ENCODE results near the gene SLC16A11. TPM values are rescaled to one million over a fixed set of nuclear protein-coding genes. Genes with fewer than 3 reads are reported as not detected.

The SLC16A11 gene
- total RNA-seq, 1 experiment from 2014 or later = not detected

DNA sequence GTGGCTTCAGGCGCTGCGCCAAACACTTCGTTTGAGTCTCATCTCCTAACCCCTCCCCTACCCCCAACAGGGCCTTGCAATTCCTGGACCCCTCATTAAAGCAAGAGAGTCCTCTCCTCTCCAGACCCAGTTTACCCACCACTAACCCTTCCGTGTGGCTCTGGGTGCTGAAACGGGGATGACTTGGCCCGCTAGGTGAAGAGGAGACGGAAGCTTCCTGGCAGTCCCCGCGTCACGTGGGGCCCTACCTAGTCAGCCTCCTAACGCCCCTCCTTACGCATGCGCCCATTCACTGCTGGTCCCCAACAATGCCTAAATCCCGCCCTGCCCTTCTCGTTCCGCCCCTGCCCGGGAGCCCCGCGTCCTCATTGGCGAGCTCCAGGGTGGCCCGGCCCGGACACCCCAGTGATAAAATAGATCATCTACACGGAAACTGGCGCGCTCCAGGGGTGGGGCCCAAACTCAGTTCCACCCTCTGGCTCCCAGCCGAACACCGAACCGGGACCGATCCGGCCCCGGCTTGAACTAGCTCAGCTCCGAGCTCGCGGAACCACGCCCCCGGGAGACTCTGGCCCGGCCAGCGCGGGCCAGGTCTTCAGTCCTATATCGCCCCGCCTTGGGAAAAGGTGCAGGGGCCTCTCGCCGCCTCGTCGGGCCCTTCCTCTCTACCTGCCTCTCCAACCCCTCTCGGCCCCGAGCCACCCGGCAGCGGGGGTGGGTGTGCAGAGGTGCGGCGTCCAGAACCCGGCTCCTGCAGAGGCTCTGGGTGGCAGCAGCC, 8.1 kb downstream of the SLC16A11 start, which contains the start of gene SLC16A13:
TSS of gene SLC16A13 (plus strand) at position 425 of the 778 bp plus-strand sequence. CDS start 368 bp downstream, outside the sequence.
- DNase-seq (ENCODE audit: low read depth) = peak; percentile 92

DNA sequence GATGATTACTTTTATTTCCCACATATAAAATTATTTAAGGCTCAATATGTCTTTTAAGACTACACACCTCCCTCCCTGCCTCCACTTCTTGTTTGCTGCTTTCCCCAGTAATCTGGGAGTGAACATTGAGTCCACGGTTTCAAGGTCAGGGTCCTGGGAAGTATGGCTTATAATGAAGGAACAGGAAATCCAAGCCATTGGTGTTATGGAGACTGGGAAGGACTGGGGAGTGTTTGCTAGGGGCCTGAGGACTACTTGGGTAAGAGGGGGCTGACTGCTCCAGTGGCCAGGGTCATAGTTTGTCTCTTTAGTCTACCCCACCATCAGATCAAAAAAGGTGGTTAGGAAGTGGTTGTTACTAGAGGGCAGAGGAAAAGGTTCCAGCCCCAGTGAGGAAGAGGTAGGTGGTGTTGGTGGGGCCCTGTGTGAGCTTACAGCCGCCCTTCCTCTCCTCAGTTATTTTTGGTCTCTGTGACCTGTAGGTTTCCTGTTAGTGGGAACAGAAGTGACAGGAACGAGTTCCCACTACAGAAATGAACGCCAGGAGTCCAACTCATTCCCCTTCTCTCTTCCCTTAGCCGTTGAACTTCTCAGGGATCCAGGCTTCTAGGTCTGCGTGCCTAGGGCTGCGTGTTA, 8.8 kb downstream of the SLC16A11 start:
- no peak for DNase-seq (ENCODE audit: low read depth)
- in situ Hi-C loops (cut with HindIII; ENCODE audit: low pct_unique_long_range_greater_than_20kb, low sequenced_read_pairs) = no loop called here

More for the DNA sequence above, 8.1 kb downstream of the SLC16A11 start, which contains the start of gene SLC16A13:
- in situ Hi-C loops (cut with HindIII; ENCODE audit: low pct_unique_long_range_greater_than_20kb, low sequenced_read_pairs) = no loop called here

DNA sequence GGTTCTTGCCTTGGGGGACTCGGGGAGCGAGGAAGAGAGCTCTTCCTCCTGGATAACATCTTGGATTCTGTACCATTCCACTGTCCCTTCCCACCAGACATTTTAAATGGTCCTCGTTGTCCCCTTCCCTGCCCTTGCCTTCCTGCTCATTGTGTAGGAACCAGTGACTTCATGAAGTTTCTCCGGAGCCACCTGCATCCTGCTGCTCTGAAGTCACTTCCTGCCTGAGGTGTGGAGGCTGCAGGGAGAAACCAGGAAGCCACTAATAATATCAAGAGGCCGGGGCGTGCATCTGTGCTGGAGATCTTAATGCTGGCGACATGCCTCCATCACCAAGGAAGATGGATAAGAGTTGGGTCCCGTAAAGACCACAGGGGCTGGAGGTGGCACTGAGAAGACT, 14.2 kb downstream of the SLC16A11 start:
- DNase-seq (ENCODE audit: low read depth) = no peak
- in situ Hi-C loops (cut with HindIII; ENCODE audit: low pct_unique_long_range_greater_than_20kb, low sequenced_read_pairs) = no loop called here

DNA sequence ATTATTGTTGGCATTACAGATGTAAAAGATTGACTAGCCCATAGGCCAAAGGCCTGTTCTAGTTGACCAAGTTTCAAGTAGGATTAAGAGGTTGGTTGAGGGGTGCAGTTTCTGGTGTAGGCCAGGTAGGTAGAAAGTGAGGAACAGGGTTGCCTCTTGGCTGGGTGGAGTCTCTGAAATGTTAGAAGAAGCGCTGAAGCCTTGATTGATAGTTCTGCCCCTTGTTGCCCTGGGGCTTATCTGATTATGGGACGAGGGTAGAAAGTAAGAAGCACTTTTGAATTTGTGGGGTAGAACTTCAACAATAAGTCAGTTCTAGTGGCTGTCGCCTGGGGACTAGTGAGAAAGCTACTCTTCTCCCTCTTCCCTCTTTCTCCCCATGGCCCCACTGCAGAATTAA, 14.8 kb downstream of the SLC16A11 start:
- in situ Hi-C loops (cut with HindIII; ENCODE audit: low pct_unique_long_range_greater_than_20kb, low sequenced_read_pairs) = no loop called here
- no peak for DNase-seq (ENCODE audit: low read depth)

DNA sequence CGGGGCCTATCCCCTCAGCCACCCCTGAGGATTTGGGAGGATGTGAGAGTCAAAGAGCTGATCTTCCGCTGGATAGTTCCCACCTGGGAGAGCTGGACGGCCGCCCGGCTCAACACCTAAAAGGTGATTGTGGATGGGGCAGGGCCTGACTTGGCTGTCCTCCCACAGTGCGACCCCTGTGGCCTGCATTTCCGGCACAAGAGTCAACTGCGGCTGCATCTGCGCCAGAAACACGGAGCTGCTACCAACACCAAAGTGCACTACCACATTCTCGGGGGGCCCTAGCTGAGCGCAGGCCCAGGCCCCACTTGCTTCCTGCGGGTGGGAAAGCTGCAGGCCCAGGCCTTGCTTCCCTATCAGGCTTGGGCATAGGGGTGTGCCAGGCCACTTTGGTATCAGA, 16.6 kb downstream of the SLC16A11 start:
- in situ Hi-C loops (cut with HindIII; ENCODE audit: low pct_unique_long_range_greater_than_20kb, low sequenced_read_pairs) = no loop called here

DNA sequence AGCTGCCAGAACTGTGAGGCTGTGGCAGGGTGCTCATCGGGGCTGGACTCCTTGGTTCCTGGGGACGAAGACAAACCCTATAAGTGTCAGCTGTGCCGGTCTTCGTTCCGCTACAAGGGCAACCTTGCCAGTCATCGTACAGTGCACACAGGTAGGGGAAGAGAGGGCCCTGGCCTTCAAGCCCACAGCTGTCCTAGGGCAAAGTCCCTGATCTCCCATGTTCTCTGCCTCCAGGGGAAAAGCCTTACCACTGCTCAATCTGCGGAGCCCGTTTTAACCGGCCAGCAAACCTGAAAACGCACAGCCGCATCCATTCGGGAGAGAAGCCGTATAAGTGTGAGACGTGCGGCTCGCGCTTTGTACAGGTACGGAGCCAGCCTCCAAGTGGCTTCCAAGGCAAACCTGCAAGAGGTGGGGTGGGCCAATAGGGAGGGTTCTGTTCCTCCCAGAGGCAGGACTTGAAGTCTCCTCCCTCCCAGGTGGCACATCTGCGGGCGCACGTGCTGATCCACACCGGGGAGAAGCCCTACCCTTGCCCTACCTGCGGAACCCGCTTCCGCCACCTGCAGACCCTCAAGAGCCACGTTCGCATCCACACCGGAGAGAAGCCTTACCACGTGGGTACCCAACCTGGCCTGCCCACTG, 17.3 kb downstream of the SLC16A11 start:
- in situ Hi-C loops (cut with HindIII; ENCODE audit: low pct_unique_long_range_greater_than_20kb, low sequenced_read_pairs) = no loop called here
- no peak for DNase-seq (ENCODE audit: low read depth)

More for the DNA sequence above, 16.6 kb downstream of the SLC16A11 start:
- DNase-seq (ENCODE audit: low read depth) = no peak

DNA sequence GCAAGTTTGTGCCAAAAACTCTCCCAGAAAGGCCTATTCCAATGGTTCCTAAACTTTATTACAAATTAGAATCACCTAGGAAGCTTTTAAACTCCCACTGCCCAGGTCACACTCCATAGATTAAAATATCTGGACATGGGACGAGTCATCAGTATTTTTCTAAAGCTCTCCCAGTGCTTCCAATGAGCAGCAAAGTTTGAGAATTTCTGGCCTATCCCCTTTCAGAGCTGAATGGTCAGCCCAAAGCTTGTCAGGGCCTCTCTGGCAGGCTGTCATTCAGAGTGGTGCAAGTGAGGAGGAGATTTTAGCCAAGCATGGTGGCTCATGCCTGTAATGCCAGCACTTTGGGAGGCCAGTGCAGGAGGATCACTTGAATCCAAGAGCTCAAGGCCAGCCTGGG, 18.6 kb downstream of the SLC16A11 start:
- DNase-seq (ENCODE audit: low read depth) = peak; percentile 28
- in situ Hi-C loops (cut with HindIII; ENCODE audit: low pct_unique_long_range_greater_than_20kb, low sequenced_read_pairs) = no loop called here

DNA sequence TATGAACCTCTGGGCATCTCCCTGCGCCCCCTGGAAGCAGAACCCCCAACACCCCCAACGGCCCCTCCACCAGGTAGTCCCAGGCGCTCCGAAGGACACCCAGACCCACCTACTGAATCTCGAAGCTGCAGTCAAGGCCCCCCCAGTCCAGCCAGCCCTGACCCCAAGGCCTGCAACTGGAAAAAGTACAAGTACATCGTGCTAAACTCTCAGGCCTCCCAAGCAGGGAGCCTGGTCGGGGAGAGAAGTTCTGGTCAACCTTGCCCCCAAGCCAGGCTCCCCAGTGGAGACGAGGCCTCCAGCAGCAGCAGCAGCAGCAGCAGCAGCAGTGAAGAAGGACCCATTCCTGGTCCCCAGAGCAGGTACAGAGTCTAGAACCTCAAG, 19.5 kb downstream of the SLC16A11 start:
- DNase-seq (ENCODE audit: low read depth) = no peak
- in situ Hi-C loops (cut with HindIII; ENCODE audit: low pct_unique_long_range_greater_than_20kb, low sequenced_read_pairs) = no loop called here

DNA sequence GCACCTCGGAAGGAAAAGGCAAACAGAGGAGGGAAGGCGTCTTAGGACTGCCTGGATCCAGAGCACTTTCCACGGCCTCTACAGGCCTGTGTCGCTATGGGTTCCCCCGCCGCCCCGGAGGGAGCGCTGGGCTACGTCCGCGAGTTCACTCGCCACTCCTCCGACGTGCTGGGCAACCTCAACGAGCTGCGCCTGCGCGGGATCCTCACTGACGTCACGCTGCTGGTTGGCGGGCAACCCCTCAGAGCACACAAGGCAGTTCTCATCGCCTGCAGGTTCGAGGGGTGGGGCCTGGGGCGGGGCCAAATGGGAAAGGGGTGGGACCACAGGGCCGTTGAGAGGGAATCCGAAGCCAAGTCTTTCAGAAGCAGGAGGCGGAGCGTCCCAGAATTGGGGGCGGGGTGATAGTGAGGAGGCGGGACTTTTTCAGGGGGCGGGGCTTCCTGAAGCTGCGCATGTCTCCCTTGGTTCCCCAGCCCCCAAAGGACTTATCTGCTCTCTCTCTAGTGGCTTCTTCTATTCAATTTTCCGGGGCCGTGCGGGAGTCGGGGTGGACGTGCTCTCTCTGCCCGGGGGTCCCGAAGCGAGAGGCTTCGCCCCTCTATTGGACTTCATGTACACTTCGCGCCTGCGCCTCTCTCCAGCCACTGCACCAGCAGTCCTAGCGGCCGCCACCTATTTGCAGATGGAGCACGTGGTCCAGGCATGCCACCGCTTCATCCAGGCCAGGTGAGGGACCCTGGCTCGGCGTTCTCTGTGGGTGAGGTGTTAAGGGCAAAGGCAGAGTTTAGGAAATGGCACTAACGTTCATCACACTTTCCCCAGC, 20.1 kb downstream of the SLC16A11 start:
- in situ Hi-C loops (cut with HindIII; ENCODE audit: low pct_unique_long_range_greater_than_20kb, low sequenced_read_pairs) = no loop called here
- no peak for DNase-seq (ENCODE audit: low read depth)

DNA sequence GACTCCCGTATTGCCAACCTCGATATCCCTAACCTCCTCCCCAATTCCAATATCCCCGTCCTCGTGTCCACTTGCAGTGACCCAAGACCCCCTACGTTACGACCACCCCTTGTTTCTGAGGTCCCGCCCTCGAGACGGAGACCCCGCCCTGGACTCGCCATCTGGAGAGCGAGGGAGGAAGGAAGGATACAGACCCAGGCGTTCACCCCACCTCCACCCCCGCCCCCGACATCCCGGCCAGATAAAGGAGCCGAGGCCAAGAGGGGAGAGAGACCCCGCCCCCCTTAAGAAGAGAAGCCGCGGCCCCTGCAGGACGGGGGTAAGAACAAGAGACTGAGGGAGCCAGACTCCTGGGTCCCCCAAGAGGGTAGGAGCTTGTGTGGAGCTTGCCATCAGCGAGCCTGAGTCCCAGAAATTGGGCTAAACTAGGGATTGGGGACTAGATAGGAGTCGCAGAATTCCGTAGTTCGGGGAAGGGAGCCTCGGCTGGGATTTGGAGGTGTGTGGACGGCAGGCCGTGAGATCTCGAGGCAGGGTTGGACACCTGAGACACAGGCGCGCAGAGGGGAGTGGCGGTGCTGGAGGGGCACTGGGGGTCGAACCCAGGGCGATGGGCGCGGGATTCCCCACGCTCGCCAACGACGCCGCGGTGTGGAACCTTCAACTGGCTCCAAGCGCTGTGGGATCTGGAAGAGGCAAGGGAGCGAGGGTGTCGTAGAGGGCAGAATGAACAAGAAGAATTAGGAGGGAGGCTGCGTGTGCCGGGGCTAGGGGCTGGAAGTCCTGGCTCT, 20.9 kb downstream of the SLC16A11 start, which contains the start of gene BCL6B:
TSS of gene BCL6B (plus strand) at position 270 of the 791 bp plus-strand sequence. CDS start 622 bp downstream, outside the sequence.
- in situ Hi-C loops (cut with HindIII; ENCODE audit: low pct_unique_long_range_greater_than_20kb, low sequenced_read_pairs) = no loop called here
- no peak for DNase-seq (ENCODE audit: low read depth)

DNA sequence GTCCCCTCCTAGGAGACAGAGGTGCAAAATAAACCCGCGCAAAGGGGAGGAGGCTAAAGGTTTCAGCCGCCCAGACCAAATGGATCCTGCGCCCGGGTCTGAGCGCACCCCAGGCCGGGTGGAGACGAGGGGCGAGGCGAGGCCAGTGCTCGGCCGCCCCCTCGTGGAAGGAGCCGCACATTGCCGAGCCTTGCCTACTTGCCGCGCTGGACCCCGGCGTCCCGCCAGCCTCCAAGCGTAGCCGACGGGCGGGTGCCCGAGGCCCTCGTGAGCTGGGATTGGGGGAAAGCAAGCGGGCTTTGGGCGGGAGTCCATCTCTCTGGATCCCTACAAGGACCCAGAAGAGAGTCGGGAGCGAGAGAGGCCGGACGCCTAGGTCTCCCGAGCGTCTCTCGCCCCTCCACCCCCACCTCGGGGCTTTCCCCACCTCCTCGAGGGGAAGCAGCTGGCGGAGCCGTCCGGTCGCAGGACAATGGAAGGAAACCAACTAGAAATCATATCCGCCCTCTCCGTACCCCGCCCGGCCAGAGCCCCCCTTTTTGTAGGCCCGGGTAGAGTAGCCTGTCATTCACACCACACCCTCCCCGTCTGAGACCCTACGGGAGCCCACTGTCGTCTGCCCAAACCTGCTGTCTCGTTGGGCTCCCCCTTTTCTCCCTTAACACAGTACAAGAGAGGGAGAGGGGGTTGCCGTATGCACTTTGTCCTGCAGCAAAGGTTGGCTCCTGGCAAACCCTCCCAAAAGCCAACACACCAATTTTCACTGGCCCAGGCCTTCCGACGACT, 21.7 kb downstream of the SLC16A11 start:
- in situ Hi-C loops (cut with HindIII; ENCODE audit: low pct_unique_long_range_greater_than_20kb, low sequenced_read_pairs) = no loop called here
- DNase-seq (ENCODE audit: low read depth) = peak; percentile 27

DNA sequence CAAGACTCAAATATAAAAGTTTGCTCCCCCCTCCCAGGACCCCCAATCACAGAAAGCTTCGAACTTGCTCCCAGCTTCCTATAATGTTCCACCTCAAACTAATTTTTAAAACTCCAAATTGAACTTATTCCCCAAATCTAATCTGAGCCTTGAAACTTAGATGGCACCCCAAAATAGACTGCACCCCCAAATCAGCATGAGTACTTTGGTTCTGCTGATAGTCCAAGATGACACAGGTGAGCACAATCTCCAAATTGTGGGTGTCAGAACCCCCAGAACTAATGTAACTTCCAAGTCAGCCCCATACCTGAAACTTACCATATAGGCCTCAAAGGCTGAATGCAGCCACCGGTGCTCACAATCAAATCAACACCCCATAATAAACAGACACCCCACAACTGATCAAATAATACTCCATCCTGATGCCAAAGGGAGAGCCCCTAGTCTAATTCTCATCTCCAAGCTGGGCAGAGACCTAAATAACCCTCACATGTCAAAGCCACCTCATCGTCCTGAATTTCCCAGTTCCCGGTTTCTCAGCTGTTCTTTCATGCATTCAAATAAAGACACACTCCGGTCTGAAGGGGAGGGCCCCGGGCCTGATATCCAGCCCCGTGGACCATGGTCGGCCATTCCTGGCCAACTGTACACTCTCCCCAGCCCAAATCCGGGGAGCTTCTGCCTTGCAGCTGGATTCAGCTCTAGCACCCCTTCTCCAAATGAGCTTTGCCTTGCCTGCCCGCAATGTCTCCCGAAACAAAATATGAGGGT, 22.8 kb downstream of the SLC16A11 start:
- in situ Hi-C loops (cut with HindIII; ENCODE audit: low pct_unique_long_range_greater_than_20kb, low sequenced_read_pairs) = no loop called here
- DNase-seq (ENCODE audit: low read depth) = no peak

DNA sequence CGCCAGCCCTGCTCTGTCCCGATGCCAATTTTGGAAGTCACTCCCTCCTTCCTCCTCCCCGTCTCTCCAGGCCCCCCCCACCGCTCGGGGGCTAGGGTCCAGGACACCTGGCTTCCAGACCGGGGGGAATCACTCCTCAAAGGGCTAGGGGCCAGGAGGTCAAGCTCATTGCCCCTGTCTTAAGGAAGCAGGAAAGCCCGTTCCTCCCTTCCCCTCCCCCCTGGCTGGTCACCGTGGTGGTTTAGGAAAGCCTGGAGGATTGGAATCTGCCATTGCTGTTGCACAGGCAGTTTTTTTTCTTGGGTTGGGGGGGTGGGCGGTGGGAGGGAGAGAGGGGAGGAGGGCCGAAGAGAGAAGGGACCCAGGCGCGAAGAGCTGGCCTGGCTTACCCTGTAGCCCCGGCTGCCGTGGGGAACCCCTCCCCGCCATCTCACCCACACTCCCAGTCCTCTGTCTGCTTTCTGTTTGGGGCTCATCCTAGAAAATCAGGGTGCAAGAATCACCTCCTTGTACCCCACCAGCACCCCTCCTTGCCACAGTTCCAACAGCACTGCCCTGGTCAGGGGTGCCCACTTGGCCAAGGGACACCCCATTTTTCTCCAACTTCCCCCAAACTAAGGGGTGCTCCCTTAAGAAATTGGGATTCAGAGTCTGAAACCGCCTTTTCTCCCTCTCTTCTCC, 23.9 kb downstream of the SLC16A11 start:
- in situ Hi-C loops (cut with HindIII; ENCODE audit: low pct_unique_long_range_greater_than_20kb, low sequenced_read_pairs) = no loop called here
- no peak for DNase-seq (ENCODE audit: low read depth)

DNA sequence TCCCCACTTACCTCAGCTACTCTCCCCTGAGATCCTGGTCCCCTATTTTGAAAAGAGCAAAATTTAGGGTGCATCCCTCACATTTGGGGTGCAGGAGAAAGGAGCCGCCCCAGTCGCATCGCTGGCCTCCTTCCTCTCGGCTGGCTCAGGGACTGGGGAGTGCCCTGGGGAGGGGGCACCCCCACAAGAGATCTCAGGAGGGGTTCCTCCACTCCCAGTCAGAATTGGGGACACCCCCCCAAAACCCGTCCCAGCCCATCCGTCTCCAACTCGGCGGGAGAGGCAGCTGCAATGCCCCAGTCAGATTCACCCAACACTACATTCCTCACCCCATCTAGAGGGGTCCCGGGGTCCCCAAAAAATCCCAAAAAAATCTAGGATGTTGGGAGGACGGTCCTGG, 24.5 kb downstream of the SLC16A11 start:
- no peak for DNase-seq (ENCODE audit: low read depth)
- in situ Hi-C loops (cut with HindIII; ENCODE audit: low pct_unique_long_range_greater_than_20kb, low sequenced_read_pairs) = no loop called here

DNA sequence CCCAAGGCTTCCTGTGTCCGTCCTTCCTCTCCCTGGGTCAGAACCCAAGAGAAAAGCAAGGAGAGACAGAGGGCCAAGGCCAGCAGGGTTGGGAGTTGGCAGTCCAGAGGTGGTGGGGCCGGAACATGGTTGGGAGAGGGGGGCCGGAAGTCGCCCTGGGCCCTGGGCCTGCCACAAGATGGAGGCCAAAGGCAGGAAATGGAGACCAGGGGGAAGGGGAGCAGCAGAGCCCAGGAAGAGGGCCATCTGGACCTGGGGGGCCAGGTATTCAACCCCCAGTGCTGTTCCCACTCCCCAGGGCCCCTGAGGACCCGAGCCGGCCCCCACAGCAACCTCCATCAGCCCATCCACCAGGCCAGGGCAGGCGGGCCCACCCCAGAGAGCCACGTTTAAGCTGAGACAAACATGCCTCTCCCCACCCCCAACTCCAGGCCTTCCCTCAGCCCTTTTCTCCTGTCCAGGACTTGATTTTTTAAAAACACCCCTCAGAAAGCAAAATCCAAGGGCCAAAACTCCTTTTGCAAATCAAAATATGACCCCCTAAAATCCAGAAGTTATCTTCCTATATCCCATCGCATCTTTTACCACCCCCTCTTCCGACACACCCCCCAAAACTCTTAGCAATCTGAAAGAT, 25.4 kb downstream of the SLC16A11 start:
- in situ Hi-C loops (cut with HindIII; ENCODE audit: low pct_unique_long_range_greater_than_20kb, low sequenced_read_pairs) = no loop called here
- no peak for DNase-seq (ENCODE audit: low read depth)
